ENCODE data around the gene NOC4L.

The NOC4L gene

GRCh38 chr12:132172619-132173018 is 28.4 kb downstream of the NOC4L start:
- Histone ChIP-seq H3K9ac (ENCODE audit: low read length) (no peak overlapping the region), H3K4me3 (ENCODE audit: low read depth, low read length) (no peak overlapping the region), H3K36me3 (ENCODE audit: control insufficient read depth, insufficient read depth, low read length) (no peaks in the 10 kb centered on the region), H3K27ac (ENCODE audit: low read depth, low read length) (no peak overlapping the region), H3K9me3 (ENCODE audit: control insufficient read depth, insufficient read depth, low read depth, low read length) (no peaks in the 10 kb centered on the region), H3K4me1 (ENCODE audit: control insufficient read depth, insufficient read depth, low read length) (no peaks in the 10 kb centered on the region; the same call in 1 of the 2 replicates), H3K27me3 (ENCODE audit: control insufficient read depth, insufficient read depth, low read length) (peaks cover 73% of the 10 kb centered on the region)

DNA sequence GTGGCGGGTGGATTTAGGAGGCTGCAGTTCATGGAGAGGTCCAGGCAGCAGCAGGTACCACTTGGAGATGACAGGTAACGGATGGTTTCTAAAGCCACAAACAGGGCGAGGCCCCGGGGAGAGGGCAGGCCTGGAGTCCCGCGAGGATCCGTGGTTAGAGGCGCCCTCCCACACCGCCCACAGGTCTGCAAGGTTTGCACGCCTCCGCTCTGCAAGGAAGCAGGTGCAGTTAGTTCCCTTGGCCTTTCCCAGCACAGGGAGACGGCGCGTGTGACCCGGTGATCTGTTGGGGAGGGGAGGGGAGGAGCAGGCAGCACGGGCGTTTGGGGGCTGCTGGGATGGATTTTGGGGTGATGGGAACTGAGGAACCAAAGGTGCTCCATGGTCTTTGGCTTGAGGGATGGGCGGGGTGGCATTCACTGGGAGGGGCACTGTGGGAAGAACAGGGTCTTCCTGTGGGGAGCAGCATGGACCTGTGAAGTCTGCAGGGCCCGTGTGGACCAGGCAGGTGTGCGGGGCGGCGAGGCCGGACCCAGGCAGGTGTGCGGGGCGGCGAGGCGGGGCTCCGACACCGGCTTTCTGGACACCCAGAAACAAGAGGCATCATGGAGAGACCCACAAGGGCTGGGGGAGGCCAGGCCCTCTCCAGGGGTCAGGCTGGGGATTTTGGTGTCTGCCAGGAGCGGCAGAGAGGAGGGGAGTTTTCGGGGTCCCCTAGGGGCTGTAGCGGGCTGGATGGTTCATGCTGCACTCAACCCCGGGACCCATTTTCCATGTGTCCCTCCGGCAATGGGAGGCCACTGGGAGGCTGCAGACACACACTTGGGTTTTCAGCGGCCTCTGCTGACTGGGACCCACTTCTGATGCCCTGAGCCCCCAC is 29.1 kb downstream of the NOC4L start:
- H3K4me3 ChIP-seq (ENCODE audit: low read depth, low read length): no peak overlapping the region
- no peak overlapping the region for H3K27ac ChIP-seq (ENCODE audit: low read depth, low read length)
- H3K4me1 ChIP-seq (ENCODE audit: control insufficient read depth, insufficient read depth, low read length): no peaks in the 10 kb centered on the region; the same call in 1 of the 2 replicates
- H3K9me3 ChIP-seq (ENCODE audit: control insufficient read depth, insufficient read depth, low read depth, low read length): no peaks in the 10 kb centered on the region
- H3K9ac ChIP-seq (ENCODE audit: low read length): no peak overlapping the region
- H3K27me3 ChIP-seq (ENCODE audit: control insufficient read depth, insufficient read depth, low read length): peaks cover 69% of the 10 kb centered on the region
- H3K36me3 ChIP-seq (ENCODE audit: control insufficient read depth, insufficient read depth, low read length): no peaks in the 10 kb centered on the region

DNA sequence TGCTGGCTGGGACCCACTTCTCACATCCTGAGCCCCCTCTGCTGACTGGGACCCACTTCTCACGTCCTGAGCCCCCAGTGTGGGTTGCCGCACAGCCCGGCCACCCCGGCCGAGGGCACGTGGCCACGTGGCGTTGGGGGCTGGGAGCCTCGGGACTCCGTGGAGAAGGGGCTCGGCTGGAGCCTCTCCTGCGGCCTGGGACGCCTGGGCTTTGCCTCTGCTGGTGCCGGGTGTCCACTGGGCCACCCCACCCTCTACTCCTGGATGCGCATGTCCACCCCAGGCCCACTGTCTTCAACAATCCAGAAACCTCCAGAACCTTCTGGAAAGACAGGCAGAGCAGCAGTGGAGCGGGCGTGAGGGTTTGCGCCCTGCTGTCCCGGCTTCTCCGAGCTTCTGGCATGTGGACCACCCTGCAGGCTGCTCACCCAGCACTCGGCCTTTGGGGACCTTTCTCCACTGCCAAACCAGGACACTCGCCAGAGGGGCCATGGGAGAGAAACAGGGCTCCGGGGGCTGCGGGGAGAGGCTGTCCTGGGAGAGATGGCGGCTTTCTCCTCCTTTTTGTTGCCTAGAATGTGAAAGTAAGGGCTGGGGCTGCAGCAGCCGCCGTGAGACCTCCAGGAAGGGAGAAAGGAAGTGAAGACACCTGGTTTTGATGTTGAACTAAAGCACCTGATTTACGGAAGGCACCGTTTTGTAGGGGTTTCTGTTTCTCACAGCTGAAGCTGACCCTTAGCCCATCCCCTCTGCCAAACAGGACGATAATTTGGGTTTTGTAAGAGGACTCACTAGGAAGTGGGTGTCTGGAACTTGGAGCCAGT is 30.0 kb downstream of the NOC4L start:
- Histone ChIP-seq H3K4me1 (ENCODE audit: control insufficient read depth, insufficient read depth, low read length) (peaks cover 5% of the 10 kb centered on the region; the same call in 1 of the 2 replicates), H3K27me3 (ENCODE audit: control insufficient read depth, insufficient read depth, low read length) (peaks cover 76% of the 10 kb centered on the region), H3K9ac (ENCODE audit: low read length) (no peak overlapping the region), H3K27ac (ENCODE audit: low read depth, low read length) (no peak overlapping the region), H3K9me3 (ENCODE audit: control insufficient read depth, insufficient read depth, low read depth, low read length) (no peaks in the 10 kb centered on the region), H3K36me3 (ENCODE audit: control insufficient read depth, insufficient read depth, low read length) (no peaks in the 10 kb centered on the region), H3K4me3 (ENCODE audit: low read depth, low read length) (no peak overlapping the region)

DNA sequence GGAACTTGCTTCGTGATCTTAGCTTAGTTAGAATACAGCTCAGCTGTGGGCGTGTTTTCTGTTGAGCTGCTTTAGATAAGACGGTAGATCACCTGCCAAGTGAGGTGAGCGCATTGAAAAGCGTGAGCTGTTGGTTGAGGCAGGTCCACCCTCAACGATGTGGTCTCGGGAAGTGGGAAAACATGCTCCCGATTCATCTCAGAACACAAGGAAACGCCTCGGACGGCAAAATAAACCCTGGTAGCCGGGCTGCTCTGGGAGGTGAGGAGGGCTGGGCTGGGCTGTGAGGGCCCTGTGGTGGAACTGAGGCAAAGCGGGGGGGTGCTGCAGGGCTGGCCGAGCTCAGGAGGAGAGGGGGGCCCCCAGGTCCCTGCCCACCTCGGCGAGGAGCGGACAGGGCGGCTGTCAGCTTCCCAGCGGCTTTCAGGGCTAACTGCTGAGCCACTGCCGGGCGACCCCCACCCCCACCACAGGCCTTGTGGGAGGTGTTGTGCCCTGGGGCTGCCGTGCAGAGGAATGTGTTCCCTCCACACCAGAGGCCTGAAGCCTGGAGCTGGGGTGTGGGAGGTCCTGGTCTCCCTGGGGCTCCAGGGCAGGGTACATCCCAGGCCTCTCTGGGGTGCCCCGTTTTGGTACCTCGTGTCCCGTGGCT is 30.7 kb downstream of the NOC4L start:
- no peak overlapping the region for H3K4me3 ChIP-seq (ENCODE audit: low read depth, low read length)
- H3K27me3 ChIP-seq (ENCODE audit: control insufficient read depth, insufficient read depth, low read length): peaks cover 78% of the 10 kb centered on the region
- H3K9me3 ChIP-seq (ENCODE audit: control insufficient read depth, insufficient read depth, low read depth, low read length): no peaks in the 10 kb centered on the region
- no peaks in the 10 kb centered on the region for H3K36me3 ChIP-seq (ENCODE audit: control insufficient read depth, insufficient read depth, low read length)
- H3K9ac ChIP-seq (ENCODE audit: low read length): no peak overlapping the region
- no peak overlapping the region for H3K27ac ChIP-seq (ENCODE audit: low read depth, low read length)
- H3K4me1 ChIP-seq (ENCODE audit: control insufficient read depth, insufficient read depth, low read length): peaks cover 5% of the 10 kb centered on the region; the same call in 1 of the 2 replicates

- Histone ChIP-seq H3K36me3 (ENCODE audit: control insufficient read depth, insufficient read depth, low read length) (no peaks in the 10 kb centered on the region), H3K9ac (ENCODE audit: low read length) (no peak overlapping the region), H3K4me3 (ENCODE audit: low read depth, low read length) (no peak overlapping the region), H3K9me3 (ENCODE audit: control insufficient read depth, insufficient read depth, low read depth, low read length) (no peaks in the 10 kb centered on the region), H3K27me3 (ENCODE audit: control insufficient read depth, insufficient read depth, low read length) (peaks cover 78% of the 10 kb centered on the region), H3K4me1 (ENCODE audit: control insufficient read depth, insufficient read depth, low read length) (peaks cover 5% of the 10 kb centered on the region; the same call in 1 of the 2 replicates), H3K27ac (ENCODE audit: low read depth, low read length) (no peak overlapping the region)
These were observed 31.5 kb downstream of the NOC4L start for GRCh38 chr12:132175496-132176384.

DNA sequence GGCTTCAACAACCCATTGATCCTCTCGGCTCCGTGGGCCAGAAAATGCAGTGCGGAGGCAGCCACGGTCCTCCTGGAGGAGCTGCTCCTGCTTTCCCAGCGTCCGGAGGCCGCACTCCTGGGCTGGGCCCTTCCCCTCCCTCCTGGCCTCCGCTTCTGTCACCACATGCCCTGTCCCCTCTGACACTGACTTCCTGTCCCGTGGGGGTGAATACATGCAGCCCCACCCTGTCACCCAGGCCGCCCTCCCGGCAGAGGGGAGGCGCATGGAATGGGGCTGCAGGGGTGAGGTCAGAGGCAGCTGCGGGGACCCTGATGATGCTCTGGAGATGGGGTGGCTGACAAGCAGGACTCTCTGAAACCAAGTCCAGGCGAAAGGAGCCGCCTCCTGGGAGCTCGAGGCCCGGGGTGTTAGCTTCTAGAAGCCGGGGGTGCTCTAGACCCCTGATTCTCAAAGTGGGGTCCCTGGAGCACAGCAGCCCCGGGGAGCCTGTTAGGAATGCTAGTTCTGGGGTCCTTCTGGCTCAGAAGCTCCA is 32.2 kb downstream of the NOC4L start:
- no peaks in the 10 kb centered on the region for H3K36me3 ChIP-seq (ENCODE audit: control insufficient read depth, insufficient read depth, low read length)
- H3K4me1 ChIP-seq (ENCODE audit: control insufficient read depth, insufficient read depth, low read length): peaks cover 5% of the 10 kb centered on the region; the same call in 1 of the 2 replicates
- no peak overlapping the region for H3K9ac ChIP-seq (ENCODE audit: low read length)

GRCh38 chr12:132176920-132177551 is 32.8 kb downstream of the NOC4L start:
- peaks cover 79% of the 10 kb centered on the region for H3K27me3 ChIP-seq (ENCODE audit: control insufficient read depth, insufficient read depth, low read length)
- no peak overlapping the region for H3K4me3 ChIP-seq (ENCODE audit: low read depth, low read length)
- no peaks in the 10 kb centered on the region for H3K9me3 ChIP-seq (ENCODE audit: control insufficient read depth, insufficient read depth, low read depth, low read length)
- no peak overlapping the region for H3K27ac ChIP-seq (ENCODE audit: low read depth, low read length)
- peaks cover 5% of the 10 kb centered on the region; the same call in 1 of the 2 replicates for H3K4me1 ChIP-seq (ENCODE audit: control insufficient read depth, insufficient read depth, low read length)
- H3K9ac ChIP-seq (ENCODE audit: low read length): no peak overlapping the region
- H3K36me3 ChIP-seq (ENCODE audit: control insufficient read depth, insufficient read depth, low read length): no peaks in the 10 kb centered on the region

More for the DNA sequence above, 32.2 kb downstream of the NOC4L start:
- peaks cover 81% of the 10 kb centered on the region for H3K27me3 ChIP-seq (ENCODE audit: control insufficient read depth, insufficient read depth, low read length)
- H3K9me3 ChIP-seq (ENCODE audit: control insufficient read depth, insufficient read depth, low read depth, low read length): no peaks in the 10 kb centered on the region
- no peak overlapping the region for H3K27ac ChIP-seq (ENCODE audit: low read depth, low read length)
- H3K4me3 ChIP-seq (ENCODE audit: low read depth, low read length): no peak overlapping the region

GRCh38 chr12:132178316-132178715 is 34.1 kb downstream of the NOC4L start:
- H3K27me3 ChIP-seq (ENCODE audit: control insufficient read depth, insufficient read depth, low read length): peaks cover 79% of the 10 kb centered on the region
- no peak overlapping the region for H3K27ac ChIP-seq (ENCODE audit: low read depth, low read length)
- H3K9ac ChIP-seq (ENCODE audit: low read length): no peak overlapping the region
- no peak overlapping the region for H3K4me3 ChIP-seq (ENCODE audit: low read depth, low read length)
- H3K36me3 ChIP-seq (ENCODE audit: control insufficient read depth, insufficient read depth, low read length): no peaks in the 10 kb centered on the region
- H3K9me3 ChIP-seq (ENCODE audit: control insufficient read depth, insufficient read depth, low read depth, low read length): no peaks in the 10 kb centered on the region
- H3K4me1 ChIP-seq (ENCODE audit: control insufficient read depth, insufficient read depth, low read length): peaks cover 5% of the 10 kb centered on the region; the same call in 1 of the 2 replicates

GRCh38 chr12:132178801-132179401 is 34.6 kb downstream of the NOC4L start:
- peaks cover 80% of the 10 kb centered on the region for H3K27me3 ChIP-seq (ENCODE audit: control insufficient read depth, insufficient read depth, low read length)
- peaks cover 5% of the 10 kb centered on the region; the same call in 1 of the 2 replicates for H3K4me1 ChIP-seq (ENCODE audit: control insufficient read depth, insufficient read depth, low read length)
- no peak overlapping the region for H3K9ac ChIP-seq (ENCODE audit: low read length)
- H3K9me3 ChIP-seq (ENCODE audit: control insufficient read depth, insufficient read depth, low read depth, low read length): no peaks in the 10 kb centered on the region
- H3K36me3 ChIP-seq (ENCODE audit: control insufficient read depth, insufficient read depth, low read length): no peaks in the 10 kb centered on the region
- no peak overlapping the region for H3K27ac ChIP-seq (ENCODE audit: low read depth, low read length)
- no peak overlapping the region for H3K4me3 ChIP-seq (ENCODE audit: low read depth, low read length)

All from HUES6 (cell line).